Measurements from ENCODE around the gene C4orf51.

The C4orf51 gene

DNA sequence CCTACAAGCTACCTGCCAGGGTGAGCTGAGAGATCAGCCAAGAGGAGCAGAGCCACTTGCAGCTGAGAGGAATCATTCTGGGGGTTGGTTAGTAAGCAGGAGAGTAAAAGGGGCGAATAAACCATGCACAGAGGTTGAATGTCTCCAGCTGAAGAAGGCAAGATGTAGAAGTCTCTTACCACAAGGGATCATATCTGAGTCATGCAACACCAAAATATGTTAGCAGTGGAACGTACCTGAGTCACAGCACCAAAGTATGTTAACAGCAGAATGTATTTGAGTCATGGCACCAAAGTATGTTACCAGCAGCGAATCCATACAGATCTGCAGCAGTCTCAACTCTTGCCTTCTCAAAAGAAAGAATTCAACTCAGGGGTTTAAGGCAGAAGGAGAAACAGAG is 29.9 kb downstream of the C4orf51 start:
- DNase-seq (ENCODE audit: low spot score): no peak

DNA sequence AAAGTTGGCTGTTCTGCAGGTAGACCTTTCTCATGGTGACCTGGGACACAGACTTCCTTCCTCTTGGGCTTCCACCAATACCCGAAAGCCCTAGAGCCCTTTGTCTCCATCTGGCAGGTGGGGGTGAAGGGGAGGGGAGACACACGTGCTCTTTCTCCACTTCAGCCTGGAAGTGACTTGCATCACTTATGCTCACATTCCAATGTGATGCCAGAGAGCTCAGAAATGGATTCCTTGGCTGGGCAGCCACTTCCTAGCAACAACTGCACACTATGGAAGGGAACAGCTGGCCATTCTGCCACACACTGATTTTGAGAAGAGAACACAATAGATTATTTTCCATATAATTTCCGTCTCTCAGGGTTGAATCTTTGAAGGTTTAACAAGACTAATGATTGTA is 36.3 kb downstream of the C4orf51 start:
- no peak for DNase-seq (ENCODE audit: low spot score)

DNA sequence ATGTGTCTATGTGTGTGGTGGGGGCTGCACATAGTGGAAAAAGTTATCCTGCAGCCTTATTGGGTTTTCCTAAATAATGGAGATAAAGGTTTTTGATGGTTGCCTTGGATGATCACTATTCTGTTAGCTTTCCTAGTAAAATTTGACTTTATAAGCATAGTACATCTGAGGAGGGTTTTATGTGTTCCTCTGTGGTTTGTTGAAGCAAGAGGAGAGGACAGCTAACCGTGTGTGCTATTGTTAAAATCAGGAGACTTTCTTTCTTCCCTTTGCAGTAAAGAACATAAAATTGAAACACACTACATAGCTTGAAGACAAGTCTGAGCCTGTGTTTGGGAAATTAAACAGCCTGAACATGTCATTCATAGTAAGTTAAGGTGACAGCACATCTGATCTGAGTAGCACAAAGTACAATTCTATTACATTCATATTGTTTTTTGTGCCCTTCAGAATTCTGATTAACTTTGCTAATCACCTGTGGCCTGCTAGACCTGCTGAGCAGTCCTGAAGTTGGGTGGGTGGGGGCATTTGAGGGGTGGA is 36.8 kb downstream of the C4orf51 start:
- DNase-seq (ENCODE audit: low spot score): no peak

DNA sequence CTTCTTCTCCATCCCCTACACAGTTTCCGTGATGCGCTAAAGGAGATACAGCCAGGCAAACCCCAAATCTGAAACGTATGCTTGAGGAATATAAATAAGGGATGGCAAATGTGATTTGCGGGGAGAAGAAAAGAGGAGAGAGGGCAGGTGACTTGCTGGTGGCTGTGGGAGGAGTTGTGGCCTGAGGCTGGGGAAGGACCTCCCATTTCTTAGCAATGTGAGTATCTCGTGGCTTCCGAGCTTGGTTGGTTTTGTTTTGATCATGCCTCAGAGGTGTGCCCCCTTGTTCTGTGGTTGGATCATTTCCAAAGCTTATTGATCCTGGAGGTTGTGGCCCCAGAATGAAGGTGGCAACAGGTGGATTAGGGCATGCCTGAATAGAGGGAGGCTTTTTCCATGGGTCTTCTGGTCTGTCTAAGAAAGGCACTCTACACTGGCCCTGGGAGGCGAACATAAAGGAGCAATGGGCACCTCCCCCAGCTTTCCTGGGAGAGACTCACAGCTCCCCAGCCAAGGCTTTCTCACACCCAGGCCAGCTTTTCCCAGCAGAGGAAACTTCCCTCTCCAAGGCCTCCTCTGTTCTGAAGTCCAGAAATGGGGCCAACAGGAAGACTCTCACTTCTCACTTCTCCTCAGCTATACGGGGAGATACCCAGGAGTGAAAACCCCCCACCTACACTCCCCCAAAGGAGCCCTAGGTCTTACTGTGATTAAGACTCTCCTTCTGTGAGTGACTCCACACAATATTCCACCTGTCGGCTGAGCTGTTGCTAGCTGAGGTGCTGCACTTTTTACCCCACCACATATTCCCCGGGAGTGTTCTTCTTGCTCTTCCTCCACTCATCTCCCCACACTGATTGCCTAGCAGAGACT is 40.0 kb downstream of the C4orf51 start:
- no peak for DNase-seq (ENCODE audit: low spot score)

DNA sequence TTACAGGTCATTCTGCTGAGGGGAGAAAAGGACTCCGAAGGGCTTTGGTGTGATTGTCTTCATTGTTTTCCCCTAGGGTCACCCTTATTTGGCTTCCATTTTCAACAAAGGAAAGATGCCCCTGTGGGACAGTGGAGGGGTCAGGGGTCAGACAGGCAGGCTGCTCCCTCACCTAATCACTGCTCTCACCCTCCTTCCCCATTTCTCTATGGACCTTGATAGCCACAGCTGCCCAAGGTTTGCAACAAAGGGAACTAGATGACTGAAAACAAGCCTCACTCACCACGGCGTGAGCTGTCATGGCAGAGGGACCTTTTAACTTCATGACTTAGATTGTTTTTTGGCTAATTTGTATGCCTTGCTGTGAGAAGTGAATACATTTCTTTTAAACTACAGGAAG is 40.7 kb downstream of the C4orf51 start:
- no peak for DNase-seq (ENCODE audit: low spot score)

DNA sequence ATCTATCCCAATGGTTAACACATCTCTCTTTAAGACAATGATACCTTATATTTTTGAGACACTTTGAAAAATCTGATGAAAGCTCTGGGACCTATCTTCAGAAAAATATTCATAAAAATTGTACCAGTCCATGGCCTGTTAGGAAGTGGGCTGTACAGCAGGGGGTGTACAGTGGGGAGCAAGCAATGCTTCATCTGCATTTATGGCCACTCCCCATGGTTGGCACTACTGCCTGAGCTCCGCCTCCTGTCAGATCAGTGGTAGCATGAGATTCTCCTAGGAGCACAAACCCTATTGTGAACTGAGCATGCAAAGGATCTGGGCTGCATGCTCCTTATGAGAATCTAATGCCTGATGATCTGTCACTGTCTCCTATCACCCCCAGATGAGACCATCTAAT is 42.6 kb downstream of the C4orf51 start:
- DNase-seq (ENCODE audit: low spot score): no peak

DNA sequence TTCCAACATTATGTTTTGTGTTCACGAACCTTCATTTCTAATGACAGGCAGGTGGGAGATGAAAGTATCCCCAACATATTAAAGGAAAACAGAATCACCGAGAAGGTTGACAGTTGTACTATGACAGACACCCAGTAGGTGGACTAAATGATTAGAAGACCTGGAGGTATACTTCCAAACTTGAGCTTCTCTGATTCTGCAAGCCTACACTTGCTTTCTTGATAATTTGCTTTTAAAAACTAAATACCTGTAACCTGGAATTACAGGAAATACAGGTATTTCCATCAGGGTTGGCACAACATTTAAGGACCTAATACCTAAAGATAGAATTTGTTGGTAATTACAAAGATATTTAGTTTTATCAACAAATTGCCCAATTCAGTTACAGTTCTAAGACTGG is 43.4 kb downstream of the C4orf51 start:
- no peak for DNase-seq (ENCODE audit: low spot score)

DNA sequence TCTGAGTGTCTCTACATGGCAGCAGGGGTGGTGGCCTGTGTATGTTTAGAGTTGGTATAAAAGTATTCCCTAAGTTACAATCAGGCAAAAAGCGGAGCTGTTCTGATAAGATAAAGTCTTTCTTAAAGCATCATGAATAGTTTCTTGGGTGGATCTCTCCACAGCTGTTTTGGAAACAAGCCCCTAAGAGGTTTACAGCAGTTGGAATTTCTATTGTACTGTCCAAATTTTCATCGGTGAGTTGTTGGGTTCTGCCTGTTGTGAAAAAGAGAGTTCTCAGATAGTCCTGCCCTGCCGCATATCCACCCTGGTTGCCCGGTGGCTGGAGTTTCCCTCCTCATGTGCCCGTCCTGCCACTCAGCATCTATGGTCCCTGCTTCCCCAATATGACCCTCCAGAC is 50.1 kb downstream of the C4orf51 start:
- no peak for DNase-seq (ENCODE audit: low spot score)

DNA sequence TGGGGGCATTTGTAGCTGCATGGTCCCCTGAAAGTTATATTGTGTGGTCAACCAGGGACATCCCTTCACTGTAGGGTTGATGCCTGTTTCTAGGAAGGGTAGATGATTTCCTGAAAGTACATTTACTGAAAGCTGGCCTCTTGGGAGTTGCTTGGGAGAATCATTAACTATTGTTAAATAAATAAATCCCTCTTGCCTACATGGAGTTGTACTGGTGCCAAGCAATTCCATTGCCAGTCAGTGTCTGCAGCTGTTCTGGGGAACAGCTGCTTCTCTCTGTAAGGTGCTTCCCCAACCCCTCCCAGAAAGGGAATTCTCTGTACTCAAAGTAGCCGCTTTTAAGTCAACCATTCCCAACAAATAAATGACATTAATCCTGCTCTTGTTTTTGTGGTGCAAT is 51.1 kb downstream of the C4orf51 start:
- peak; percentile 49 for DNase-seq (ENCODE audit: low spot score)

DNA sequence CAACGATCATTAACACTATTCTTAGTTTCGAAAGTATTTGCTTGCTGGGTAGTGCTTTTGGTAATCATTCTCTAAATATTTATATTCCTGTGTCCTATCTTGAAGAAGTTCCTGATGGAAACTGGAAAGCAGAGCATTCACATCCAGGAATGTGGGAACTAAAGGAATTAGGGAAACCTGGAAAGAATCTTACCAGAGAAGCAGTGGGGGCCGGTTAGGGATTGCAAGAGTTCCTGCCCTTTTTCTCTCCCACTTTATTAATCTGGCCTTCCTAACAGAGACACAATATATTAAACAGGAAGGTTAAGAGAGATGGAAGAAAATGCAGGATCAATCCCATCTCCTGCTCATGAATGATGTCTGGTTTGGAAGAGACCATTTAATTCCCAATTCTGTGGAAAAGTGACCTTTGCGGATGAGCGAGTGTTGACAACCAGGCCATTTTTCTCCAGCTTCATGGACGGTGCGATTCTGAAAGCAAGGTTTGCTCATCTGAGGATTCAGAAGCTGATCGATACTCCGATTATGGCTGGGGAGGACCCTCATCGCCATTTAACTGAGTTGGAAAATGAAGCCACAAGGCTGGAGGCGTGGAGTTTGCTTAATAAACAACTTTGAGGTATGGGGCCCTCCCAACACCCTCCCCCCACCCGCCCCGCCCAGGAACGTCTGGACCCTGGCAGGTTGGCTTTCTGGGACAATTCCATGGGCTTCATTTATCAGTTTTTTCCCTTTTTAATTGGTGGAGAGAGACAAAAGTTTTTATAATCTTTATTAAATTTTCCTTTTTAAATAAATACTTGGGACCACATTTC is 52.3 kb downstream of the C4orf51 start:
- peak; percentile 26 for DNase-seq (ENCODE audit: low spot score)

DNA sequence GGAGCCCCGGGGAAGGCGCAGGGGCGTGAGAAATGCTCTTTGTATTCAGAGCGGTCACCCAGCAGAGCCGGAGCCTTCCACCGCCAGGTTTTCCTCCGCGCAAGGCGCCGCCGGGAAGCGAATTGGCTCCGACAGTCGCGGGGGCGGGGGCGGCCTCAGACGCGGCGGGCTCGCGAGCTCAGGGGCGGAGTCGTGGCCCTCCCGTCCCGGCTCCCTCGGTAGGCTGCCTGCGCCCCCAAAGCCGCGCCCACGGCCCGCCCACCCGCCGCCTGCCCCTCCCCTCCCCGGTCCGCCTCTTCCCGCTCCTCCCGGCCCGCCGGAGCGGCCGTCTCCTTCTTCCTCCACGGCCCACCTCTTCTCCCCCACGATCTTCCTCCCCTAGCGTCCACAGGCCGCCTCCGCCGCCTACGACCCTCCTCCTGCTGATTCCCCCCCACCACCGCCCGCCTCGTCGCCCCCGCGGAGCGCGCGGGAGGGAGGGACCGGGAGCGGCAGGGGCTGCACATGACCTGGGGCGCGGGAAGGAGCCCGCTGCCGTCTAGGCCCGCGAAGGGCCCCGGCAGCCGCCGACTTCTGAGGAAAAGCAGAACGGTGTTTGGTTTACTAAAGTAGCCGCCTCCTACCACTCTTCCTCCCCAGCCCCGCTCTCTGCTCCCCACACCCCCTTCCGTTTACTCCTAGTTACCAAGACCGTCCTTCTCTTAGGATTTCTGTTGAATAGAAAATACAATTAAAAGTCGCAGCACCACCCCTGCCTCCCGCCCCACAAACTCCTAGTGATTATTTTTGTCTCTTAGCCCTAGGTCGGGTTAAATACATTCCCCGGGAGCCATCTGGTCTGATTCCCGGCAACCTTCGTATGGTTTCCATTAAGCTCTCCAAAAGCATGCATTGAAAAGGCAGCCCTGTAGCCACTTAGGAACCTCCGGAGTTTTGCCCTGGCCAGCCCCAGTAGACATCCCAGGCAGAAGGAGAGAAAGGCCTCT is 53.2 kb downstream of the C4orf51 start:
- peak; percentile 63 for DNase-seq (ENCODE audit: low spot score)

DNA sequence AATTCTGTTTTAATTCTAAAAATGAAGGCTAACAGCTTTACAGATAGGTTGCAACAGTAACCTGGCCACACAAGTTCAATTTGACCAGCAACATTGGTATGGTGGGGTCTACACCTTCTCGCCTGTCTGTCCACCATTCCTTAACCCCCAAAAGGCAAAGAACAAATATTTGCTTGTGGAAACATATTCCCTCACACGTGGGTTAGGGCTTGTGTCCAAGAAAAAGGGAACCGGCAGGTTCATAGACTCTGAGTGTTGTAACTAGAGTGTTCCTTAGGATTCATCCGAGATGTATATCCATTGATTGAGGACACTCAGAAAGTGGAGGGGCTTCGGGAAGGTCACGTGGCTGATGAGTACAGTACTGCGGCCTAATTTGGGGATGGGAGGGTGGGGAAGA is 54.1 kb downstream of the C4orf51 start:
- DNase-seq (ENCODE audit: low spot score): no peak

DNA sequence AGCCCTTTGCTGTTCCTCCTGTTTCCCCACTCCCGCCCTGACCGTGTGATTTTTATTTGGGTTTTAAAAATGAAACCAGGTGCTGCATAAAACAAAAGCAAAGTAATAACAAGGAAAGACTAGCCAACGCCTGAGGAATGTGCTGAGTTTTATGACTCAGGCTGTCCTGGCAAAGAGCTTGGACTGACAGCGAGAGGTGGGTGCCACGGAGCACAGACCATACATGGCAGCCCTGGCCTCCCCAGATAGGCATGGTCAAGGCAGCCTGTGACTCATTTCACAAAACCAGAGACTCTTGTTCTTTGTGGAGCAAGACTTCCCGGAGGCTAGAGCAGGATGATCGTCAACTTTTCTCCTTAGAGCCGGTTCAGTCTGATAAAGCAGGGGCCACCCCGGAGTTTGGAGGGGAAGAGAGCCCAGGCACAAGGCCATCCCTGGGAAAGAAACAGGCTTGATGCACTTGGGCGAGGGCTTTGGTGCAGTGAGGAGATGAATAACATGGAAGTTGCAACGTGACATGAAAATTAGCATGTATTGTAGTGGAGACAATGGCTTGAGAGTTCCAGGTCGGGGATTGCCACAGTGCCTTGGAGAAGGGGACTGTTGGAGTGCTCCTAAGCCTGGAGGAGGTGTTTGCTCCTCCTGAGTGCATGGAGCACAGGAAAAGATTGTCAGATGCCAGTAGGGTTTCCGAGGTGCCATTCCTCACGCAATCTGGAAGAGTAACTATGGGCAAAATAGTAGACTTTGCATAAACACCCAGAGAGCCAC is 54.8 kb downstream of the C4orf51 start:
- DNase-seq (ENCODE audit: low spot score): no peak

DNA sequence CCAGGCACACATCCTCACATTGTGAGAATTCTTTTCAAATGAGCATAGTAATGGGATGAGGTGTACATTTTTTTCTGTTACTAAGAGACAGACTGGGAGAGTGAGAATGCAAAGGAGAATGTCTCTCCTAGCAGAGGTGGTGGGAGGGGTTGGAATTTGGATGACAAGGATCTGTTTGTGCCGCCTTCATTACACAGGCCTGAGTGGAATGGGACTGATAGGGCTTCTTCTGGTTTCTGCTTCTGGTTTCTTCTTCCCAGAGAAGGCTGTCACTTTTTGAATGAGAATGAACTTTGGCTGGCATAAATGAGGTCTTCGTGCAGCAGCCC is 55.4 kb downstream of the C4orf51 start:
- no peak for DNase-seq (ENCODE audit: low spot score)

DNA sequence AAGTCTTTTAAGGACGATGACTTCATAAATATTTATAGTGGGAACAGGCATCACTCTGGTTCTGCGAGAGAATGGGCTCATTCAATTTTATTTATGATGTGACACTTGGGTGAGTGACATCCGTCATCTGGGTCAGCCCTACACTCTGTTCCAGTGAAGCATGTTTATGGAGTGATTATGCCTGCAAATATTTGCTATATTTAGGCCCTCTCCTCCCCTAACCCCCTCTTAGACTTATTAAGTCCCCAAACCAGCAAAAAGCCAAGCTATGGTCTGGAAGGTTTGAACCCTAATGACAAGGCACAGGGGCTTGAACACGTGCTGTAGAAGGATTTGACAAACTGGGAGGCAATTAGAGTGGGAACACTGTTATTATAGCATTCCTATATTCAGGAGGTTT is 55.9 kb downstream of the C4orf51 start:
- DNase-seq (ENCODE audit: low spot score): no peak

DNA sequence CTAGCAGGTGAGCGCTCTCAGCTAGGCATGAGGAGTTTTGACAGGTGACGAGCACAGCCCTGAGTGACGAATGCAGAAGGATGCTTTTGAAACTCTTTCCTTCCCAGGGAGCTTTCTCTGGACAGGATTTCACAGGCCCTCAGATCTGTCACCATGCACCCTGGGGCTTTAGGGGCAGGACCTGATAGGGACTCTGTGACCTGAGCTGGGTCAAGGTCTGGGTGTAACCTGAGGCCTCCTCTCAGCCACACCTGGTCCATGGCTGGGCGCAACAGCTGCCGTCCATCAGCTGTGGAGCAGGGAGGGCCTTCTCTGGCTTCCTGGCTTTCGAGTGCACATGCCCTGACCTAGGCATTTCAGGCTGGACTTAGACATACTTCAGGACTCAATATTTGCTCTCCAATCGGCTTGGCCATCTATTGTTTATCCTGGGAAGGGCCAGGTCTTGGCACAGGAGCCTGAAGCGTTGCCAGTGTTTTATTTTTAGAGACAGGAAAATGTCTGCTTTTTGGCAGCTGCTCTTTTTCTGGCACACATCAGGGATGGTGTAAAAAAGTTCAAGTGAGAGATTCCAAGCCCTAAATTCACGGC is 56.4 kb downstream of the C4orf51 start:
- no peak for DNase-seq (ENCODE audit: low spot score)

DNA sequence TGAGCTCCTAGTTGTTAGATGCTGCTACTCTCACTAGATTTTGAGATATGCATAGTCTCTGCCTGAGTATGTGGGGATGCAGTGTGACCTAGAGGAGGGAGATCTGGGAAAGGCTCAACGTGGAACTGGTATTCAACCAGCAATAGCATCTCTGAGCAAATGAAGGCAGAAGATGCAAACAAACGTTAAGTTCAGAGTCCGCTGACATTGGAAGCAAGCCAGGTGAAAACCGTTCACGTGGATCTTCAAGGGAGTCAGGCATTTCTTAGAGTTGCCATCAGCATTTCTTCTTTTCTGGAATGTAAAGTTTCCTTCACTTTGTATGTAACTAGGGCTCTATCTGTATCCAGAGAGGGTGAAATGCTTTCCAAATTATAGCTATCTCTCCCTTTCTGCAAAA is 59.9 kb downstream of the C4orf51 start:
- no peak for DNase-seq (ENCODE audit: low spot score)

DNA sequence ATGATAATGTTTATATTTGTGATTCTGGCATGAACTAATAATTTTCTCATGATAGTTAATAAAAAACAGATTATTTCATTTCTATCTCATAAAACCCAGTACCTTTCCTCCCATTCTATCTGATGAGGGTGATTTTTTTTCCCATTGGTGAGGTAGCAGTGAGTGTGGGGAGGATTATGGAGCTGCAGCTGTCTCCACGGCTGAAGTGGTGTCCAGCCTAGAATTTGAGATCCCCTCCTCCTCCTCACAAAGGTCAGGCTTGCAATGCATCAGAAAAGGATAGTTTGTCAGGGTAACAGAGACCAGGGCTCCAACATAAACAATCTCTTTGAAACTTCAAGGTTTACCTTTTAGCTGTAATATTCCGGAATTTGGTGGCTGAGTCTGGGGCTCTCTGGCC is 60.9 kb downstream of the C4orf51 start:
- DNase-seq (ENCODE audit: low spot score): no peak

DNA sequence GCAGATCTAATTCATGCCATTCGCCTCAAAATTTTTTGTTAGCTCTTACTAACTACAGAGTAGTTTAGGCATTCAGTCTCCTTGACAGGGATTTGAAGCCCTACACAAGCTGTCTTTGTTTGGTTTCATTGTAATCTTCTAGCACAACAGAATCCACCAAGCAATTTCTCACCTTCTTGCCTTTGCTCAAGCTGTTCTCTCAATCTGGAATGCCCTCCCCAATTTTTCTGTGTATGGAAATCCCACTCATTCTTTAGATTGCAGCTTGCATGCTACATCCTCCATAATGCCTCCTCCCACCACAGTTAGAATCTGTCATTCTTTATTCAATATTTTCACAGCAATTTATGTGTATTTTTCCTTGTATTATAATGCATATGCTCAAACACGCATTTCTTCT is 63.7 kb downstream of the C4orf51 start:
- no peak for DNase-seq (ENCODE audit: low spot score)

DNA sequence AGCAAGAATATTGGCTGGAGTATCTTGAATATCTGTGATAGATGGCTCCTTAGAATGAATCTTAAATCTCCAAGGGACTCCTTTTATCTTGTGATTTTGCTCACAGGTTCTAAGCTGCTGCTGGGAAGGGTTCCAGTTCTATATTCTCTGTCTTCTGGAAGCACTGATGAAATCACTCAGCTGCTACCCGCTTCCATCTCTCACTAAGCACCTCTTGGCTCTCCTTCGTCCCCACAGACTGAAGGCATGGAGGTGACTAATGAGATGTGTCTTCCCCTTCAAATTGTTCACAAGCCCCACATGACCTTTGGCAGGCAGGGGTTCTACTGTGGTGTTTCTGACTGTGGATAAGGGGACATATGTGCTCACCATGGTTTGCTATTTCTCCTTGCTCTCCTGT is 75.9 kb downstream of the C4orf51 start:
- DNase-seq (ENCODE audit: low spot score): no peak

DNA sequence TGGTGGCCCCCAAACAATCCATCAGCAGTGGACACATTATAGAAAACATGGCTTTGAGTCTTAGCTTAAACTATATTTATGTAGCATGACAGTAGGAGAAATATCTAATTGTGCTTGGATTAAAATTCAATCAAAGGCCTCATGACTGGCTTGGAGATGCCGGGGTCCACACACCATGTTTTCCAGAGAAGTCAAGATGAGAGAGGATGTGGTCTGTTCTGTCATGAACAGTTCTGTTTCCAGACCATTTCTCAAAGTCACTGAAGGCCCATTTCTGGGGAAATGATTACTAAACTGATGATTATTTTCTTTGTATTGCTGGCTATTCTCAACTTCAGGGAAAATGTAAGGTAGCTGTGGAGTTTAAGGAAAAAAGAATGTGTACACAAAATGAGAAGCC is 76.3 kb downstream of the C4orf51 start:
- DNase-seq (ENCODE audit: low spot score): no peak
